22Rv1 (cell line): Measurements from ENCODE around the gene POFUT1.

Source experiments
- H3K27ac ChIP-seq: fragments of 450-650 bp; 2 replicates; pipeline ENCODE4 v1.5.1; 2017
- ZFX ChIP-seq: fragments of 450-650 bp; IDR thresholded peaks from 2 replicates; pipeline ENCODE4 v1.6.1; 2017; ENCODE audit warnings: antibody characterized with exemption, borderline replicate concordance
- TF ChIP-seq, protein P1 (sequence below): fragments of 450-650 bp; IDR thresholded peaks from 2 replicates; pipeline ENCODE4 v1.5.1; 2017; ENCODE audit warnings: mild to moderate bottlenecking

POFUT1 gene

GRCh38 chr20:32233286-32233685 is 25.6 kb downstream of the POFUT1 start:
- no peak overlapping the region for H3K27ac ChIP-seq
- TF ChIP-seq, protein P1, sequence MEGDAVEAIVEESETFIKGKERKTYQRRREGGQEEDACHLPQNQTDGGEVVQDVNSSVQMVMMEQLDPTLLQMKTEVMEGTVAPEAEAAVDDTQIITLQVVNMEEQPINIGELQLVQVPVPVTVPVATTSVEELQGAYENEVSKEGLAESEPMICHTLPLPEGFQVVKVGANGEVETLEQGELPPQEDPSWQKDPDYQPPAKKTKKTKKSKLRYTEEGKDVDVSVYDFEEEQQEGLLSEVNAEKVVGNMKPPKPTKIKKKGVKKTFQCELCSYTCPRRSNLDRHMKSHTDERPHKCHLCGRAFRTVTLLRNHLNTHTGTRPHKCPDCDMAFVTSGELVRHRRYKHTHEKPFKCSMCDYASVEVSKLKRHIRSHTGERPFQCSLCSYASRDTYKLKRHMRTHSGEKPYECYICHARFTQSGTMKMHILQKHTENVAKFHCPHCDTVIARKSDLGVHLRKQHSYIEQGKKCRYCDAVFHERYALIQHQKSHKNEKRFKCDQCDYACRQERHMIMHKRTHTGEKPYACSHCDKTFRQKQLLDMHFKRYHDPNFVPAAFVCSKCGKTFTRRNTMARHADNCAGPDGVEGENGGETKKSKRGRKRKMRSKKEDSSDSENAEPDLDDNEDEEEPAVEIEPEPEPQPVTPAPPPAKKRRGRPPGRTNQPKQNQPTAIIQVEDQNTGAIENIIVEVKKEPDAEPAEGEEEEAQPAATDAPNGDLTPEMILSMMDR = no peak
- TF ChIP-seq ZFX = no peak

DNA sequence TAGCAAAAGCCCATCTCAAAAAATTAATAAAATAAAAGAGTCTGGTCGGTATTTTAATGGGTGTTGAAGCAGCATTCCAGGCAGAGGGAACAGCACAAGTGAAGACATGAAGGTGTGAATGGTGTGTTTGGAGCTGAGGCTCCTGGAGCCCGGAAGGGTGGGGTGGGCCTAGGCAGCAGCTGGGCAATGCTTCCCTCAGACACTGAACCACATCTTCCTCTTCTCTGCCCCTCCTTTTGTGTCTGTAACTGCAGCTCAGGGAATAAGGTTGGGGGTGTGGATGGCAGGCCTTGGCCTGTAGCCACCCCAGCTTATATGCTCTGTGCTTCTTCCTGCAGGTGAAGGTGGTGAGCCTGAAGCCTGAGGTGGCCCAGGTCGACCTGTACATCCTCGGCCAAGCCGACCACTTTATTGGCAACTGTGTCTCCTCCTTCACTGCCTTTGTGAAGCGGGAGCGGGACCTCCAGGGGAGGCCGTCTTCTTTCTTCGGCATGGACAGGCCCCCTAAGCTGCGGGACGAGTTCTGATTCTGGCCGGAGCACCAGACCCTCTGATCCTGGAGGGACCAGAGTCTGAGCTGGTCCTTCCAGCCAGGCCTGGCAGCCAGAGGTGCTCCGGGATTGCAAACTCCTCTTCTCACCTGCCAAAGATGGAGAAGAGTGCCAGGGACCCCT is 26.6 kb downstream of the POFUT1 start:
- TF ChIP-seq, protein P1 = no peak
- no peak for TF ChIP-seq ZFX
- H3K27ac ChIP-seq = no peak overlapping the region

- H3K27ac ChIP-seq = no peak overlapping the region
- TF ChIP-seq, protein P1 = no peak
- no peak for TF ChIP-seq ZFX
Measured at GRCh38 chr20:32235331-32236047, 27.8 kb downstream of the POFUT1 start.

GRCh38 chr20:32236048-32236533 is 28.4 kb downstream of the POFUT1 start:
- H3K27ac ChIP-seq = no peak overlapping the region
- TF ChIP-seq ZFX = no peak
- TF ChIP-seq, protein P1 = no peak

GRCh38 chr20:32236819-32237218 is 29.1 kb downstream of the POFUT1 start:
- TF ChIP-seq, protein P1 = no peak
- no peak for TF ChIP-seq ZFX
- no peak overlapping the region for H3K27ac ChIP-seq

DNA sequence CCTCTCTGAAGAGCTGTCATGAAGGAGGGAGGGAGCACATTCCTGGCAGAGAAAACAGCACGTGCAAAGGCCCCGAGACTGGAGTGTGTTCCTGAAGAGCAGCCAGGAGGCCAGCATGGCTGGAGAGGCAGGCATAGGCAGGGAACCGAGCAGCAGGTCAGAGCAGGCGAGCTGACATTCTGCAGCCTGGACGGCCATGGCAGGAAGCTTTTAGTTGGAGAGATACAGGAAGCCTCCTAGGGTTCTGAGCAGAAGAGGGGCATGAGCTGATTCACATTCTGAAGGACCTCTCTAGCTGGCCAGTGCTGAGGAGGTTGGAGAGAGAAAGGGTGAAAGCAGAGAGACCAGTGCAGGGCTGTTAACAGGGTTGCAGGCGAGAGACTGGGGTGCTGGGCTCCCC is 29.7 kb downstream of the POFUT1 start:
- no peak overlapping the region for H3K27ac ChIP-seq
- TF ChIP-seq, protein P1 = no peak
- no peak for TF ChIP-seq ZFX
